Measurements from ENCODE around the gene GPI.

- TF ChIP-seq CTCF (conservative IDR thresholded peaks at IDR 0.05 in 1 of 2, IDR thresholded peaks at IDR 0.05 in 1 of 2; ENCODE audit: extremely low read depth in 1 of 2, insufficient read depth in 1 of 2, low read depth in 1 of 2, low read length in 2 of 2) (no peak), EZH2 (IDR thresholded peaks at IDR 0.05; ENCODE audit: borderline replicate concordance, low read length) (no peak)
Measured at GRCh38 chr19:34367624-34367957, 2.6 kb downstream of the GPI start.
